Hepatocyte (in vitro differentiated cells): ENCODE results near the gene CARMIL1.

Experiments
- EZH2 ChIP-seq: fragments of 200-600 bp; sonication (generic); IDR thresholded peaks from 2 replicates; pipeline ENCODE4 v1.6.1; 2016; ENCODE audit warnings: antibody characterized with exemption, mild to moderate bottlenecking, borderline replicate concordance
- TF ChIP-seq, protein P1 (sequence below): fragments of 200-600 bp; sonication (generic); IDR thresholded peaks from 2 replicates; pipeline ENCODE4 v1.5.1; 2016; ENCODE audit warnings: antibody characterized with exemption, mild to moderate bottlenecking; ENCODE audit not compliant: poor library complexity

- TF ChIP-seq, protein P1, sequence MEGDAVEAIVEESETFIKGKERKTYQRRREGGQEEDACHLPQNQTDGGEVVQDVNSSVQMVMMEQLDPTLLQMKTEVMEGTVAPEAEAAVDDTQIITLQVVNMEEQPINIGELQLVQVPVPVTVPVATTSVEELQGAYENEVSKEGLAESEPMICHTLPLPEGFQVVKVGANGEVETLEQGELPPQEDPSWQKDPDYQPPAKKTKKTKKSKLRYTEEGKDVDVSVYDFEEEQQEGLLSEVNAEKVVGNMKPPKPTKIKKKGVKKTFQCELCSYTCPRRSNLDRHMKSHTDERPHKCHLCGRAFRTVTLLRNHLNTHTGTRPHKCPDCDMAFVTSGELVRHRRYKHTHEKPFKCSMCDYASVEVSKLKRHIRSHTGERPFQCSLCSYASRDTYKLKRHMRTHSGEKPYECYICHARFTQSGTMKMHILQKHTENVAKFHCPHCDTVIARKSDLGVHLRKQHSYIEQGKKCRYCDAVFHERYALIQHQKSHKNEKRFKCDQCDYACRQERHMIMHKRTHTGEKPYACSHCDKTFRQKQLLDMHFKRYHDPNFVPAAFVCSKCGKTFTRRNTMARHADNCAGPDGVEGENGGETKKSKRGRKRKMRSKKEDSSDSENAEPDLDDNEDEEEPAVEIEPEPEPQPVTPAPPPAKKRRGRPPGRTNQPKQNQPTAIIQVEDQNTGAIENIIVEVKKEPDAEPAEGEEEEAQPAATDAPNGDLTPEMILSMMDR, result no peak
- no peak for TF ChIP-seq EZH2
Observed at GRCh38 chr6:25655723-25656122, 376.5 kb downstream of the CARMIL1 start.
